Measurements from ENCODE around the gene TRMT11. TPM values are rescaled to one million over a fixed set of nuclear protein-coding genes. Genes with fewer than 3 reads are reported as not detected.

Gene TRMT11
- total and polyA plus RNA-seq, 9 donors: 10.7 to 29.9 (median 23.9) TPM

- no peak overlapping the region for H3K4me3 ChIP-seq
- H3K27ac ChIP-seq: no peak overlapping the region
- intact Hi-C loops (cut with DNase I): no loop called here
- peak; percentile 33 to 70 (median 62) for DNase-seq
- H3K36me3 ChIP-seq: no peaks in the 10 kb centered on the region
- 4 to 6% (median 4%) methylated on average over 8 of the region's 8 CpGs for WGBS, 3 donors
- H3K4me1 ChIP-seq (ENCODE audit: insufficient read depth): no peaks in the 10 kb centered on the region
- TF ChIP-seq EP300 (IDR thresholded peaks at IDR 0.05) (no peak), CTCF (IDR thresholded peaks at IDR 0.05) (peak; percentile 67 to 76 (median 68))
- H3K9me3 ChIP-seq: no peaks in the 10 kb centered on the region
- no peaks in the 10 kb centered on the region for H3K27me3 ChIP-seq
These were observed 9.7 kb downstream of the TRMT11 start for GRCh38 chr6:125995972-125996580.

- H3K36me3 ChIP-seq: no peaks in the 10 kb centered on the region
- no peaks in the 10 kb centered on the region for H3K9me3 ChIP-seq
- H3K27ac ChIP-seq: no peak overlapping the region
- H3K4me3 ChIP-seq: no peak overlapping the region
- intact Hi-C loops (cut with DNase I): no loop called here
- H3K4me1 ChIP-seq (ENCODE audit: insufficient read depth): no peaks in the 10 kb centered on the region
- DNase-seq: no peak
- 94 to 95% (median 95%) methylated on average over 8 of the region's 8 CpGs for WGBS, 3 donors
- H3K27me3 ChIP-seq: no peaks in the 10 kb centered on the region
- TF ChIP-seq POLR2A (IDR thresholded peaks at IDR 0.05) (no peak), CTCF (IDR thresholded peaks at IDR 0.05) (no peak), EP300 (IDR thresholded peaks at IDR 0.05) (no peak)
These were observed 16.7 kb downstream of the TRMT11 start for GRCh38 chr6:126002755-126003679.

- Histone ChIP-seq H3K4me1 (ENCODE audit: insufficient read depth) (no peaks in the 10 kb centered on the region), H3K27me3 (no peaks in the 10 kb centered on the region), H3K4me3 (no peak overlapping the region), H3K27ac (no peak overlapping the region), H3K36me3 (no peaks in the 10 kb centered on the region), H3K9me3 (no peaks in the 10 kb centered on the region)
- TF ChIP-seq CTCF (IDR thresholded peaks at IDR 0.05): no peak
- no peak for TF ChIP-seq EP300 (IDR thresholded peaks at IDR 0.05)
- TF ChIP-seq POLR2A (IDR thresholded peaks at IDR 0.05): no peak
- no peak for DNase-seq
- intact Hi-C loops (cut with DNase I): no loop called here
These were observed 21.5 kb downstream of the TRMT11 start for GRCh38 chr6:126007800-126008199.

- Histone ChIP-seq H3K36me3 (no peaks in the 10 kb centered on the region), H3K27ac (no peak overlapping the region), H3K4me1 (ENCODE audit: insufficient read depth) (no peaks in the 10 kb centered on the region), H3K27me3 (no peaks in the 10 kb centered on the region), H3K9me3 (no peaks in the 10 kb centered on the region), H3K4me3 (no peak overlapping the region)
- TF ChIP-seq POLR2A (IDR thresholded peaks at IDR 0.05) (no peak), CTCF (IDR thresholded peaks at IDR 0.05) (no peak), EP300 (IDR thresholded peaks at IDR 0.05) (no peak)
- intact Hi-C loops (cut with DNase I): no loop called here
- DNase-seq: no peak
- 65 to 80% (median 75%) methylated on average over 4 of the region's 4 CpGs for WGBS, 3 donors
These were observed 23.7 kb downstream of the TRMT11 start for GRCh38 chr6:126010040-126010439.

All from ovary (tissue), 9 donors.